ENCODE measurements around the gene CREB3L4.

CREB3L4 gene

DNA sequence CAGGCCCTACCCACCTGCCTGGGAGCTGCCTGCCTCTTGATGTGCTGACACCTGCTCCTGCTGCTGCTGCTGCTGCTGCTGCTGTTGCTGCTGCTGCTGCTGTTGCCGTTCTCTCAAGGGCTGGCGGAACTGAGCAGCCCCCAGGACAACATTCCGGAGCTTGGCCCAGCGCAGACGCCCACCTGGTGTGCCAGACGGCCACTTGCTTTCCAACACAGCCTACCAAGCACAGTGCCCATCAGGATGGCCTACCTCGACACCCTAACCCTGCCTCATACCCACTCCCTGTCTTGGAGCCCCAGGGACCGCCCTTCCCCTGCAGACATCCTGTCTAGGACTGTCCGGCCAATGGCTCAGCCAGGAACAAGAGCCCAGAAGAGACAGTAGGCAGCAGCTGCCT, 33.0 kb upstream of the CREB3L4 start:
- H3K18ac ChIP-seq (ENCODE audit: low read length): no peak overlapping the region
- no peak overlapping the region for H3K56ac ChIP-seq (ENCODE audit: low read length)
- H3K27ac ChIP-seq (ENCODE audit: low read depth, low read length): no peak overlapping the region
- no peak overlapping the region for H3K4me3 ChIP-seq (ENCODE audit: low read length)
- H4K5ac ChIP-seq (ENCODE audit: low read length): no peak overlapping the region
- no peak overlapping the region for H2AK5ac ChIP-seq (ENCODE audit: low read length)
- H3K27me3 ChIP-seq (ENCODE audit: insufficient read depth, low read length, poor library complexity): no peaks in the 10 kb centered on the region
- no CpG with 5 or more reads among the region's 9 CpGs for WGBS (ENCODE audit: extremely low coverage, insufficient coverage, low lambda C conversion rate)
- H3K4me1 ChIP-seq (ENCODE audit: control insufficient read depth, low read depth, low read length): no peaks in the 10 kb centered on the region
- no peaks in the 10 kb centered on the region for H3K79me1 ChIP-seq (ENCODE audit: low read length)
- H3K23ac ChIP-seq (ENCODE audit: low read length): no peak overlapping the region
- H3K36me3 ChIP-seq (ENCODE audit: control insufficient read depth, insufficient read depth, low read length): peaks cover 18% of the 10 kb centered on the region
- H3K4me2 ChIP-seq (ENCODE audit: low read length): no peak overlapping the region
- DNase-seq: no peak
- H2BK5ac ChIP-seq (ENCODE audit: low read length): no peak overlapping the region
- H3K79me2 ChIP-seq (ENCODE audit: control insufficient read depth, insufficient read depth, low read length): no peaks in the 10 kb centered on the region
- H3K9ac ChIP-seq (ENCODE audit: low read length): no peak overlapping the region
- no peak overlapping the region for H4K8ac ChIP-seq (ENCODE audit: low read depth, low read length)
- H2BK15ac ChIP-seq (replicated peaks; ENCODE audit: low read depth): no peak overlapping the region
- no peak overlapping the region for H2BK120ac ChIP-seq (ENCODE audit: low read depth, low read length)
- H3K4ac ChIP-seq (ENCODE audit: low read depth, low read length): no peak overlapping the region

DNA sequence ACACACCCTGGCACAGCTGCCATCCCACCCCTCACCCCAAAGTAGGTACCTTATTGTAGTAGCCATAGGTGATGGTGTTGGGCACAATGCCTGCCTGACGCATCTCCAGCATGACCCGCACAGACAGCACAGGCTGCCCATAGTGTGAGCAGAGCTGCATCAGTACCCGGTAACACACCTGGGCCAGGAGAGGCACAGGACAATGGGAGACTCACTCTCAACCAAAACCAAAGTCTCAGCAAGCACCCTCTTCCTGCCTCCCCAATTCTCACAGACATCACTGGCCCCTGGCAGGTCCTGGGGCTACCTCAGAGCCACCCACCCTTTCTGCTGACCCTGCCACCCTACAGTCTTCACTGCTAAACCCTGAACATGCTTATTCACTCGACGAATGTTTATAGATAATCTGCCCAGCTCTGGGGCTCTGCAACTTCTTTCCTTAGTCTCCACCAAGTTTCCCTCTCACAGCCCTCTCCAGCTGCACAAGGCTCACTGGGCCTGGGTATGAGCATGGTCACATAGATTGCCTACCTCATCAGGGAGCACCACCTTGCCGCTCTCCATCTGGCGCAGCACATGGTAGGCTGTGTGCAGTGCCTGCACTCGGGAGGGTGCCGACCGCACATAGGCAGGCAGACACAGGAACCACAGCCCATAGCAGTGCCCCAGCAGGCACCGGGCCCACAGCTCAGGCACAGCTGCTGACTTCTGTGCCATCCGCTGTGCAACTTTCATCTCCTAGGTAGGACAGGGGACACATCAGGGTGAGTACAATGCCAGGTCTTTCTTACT, 31.5 kb upstream of the CREB3L4 start:
- no peak overlapping the region for H2AK5ac ChIP-seq (ENCODE audit: low read length)
- no peak overlapping the region for H3K18ac ChIP-seq (ENCODE audit: low read length)
- no CpG with 5 or more reads among the region's 12 CpGs for WGBS (ENCODE audit: extremely low coverage, insufficient coverage, low lambda C conversion rate)
- no peak overlapping the region for H3K23ac ChIP-seq (ENCODE audit: low read length)
- DNase-seq: no peak
- no peak overlapping the region for H3K4me2 ChIP-seq (ENCODE audit: low read length)
- H3K4me1 ChIP-seq (ENCODE audit: control insufficient read depth, low read depth, low read length): no peaks in the 10 kb centered on the region
- no peaks in the 10 kb centered on the region for H3K79me2 ChIP-seq (ENCODE audit: control insufficient read depth, insufficient read depth, low read length)
- H2BK15ac ChIP-seq (replicated peaks; ENCODE audit: low read depth): no peak overlapping the region
- no peak overlapping the region for H2BK120ac ChIP-seq (ENCODE audit: low read depth, low read length)
- no peak overlapping the region for H3K4ac ChIP-seq (ENCODE audit: low read depth, low read length)
- no peak overlapping the region for H3K9ac ChIP-seq (ENCODE audit: low read length)
- H3K79me1 ChIP-seq (ENCODE audit: low read length): no peaks in the 10 kb centered on the region
- peaks cover 18% of the 10 kb centered on the region for H3K36me3 ChIP-seq (ENCODE audit: control insufficient read depth, insufficient read depth, low read length)
- H3K4me3 ChIP-seq (ENCODE audit: low read length): no peak overlapping the region
- H3K27ac ChIP-seq (ENCODE audit: low read depth, low read length): no peak overlapping the region
- no peak overlapping the region for H4K8ac ChIP-seq (ENCODE audit: low read depth, low read length)
- H2BK5ac ChIP-seq (ENCODE audit: low read length): no peak overlapping the region
- no peak overlapping the region for H3K56ac ChIP-seq (ENCODE audit: low read length)
- H4K5ac ChIP-seq (ENCODE audit: low read length): no peak overlapping the region
- no peaks in the 10 kb centered on the region for H3K27me3 ChIP-seq (ENCODE audit: insufficient read depth, low read length, poor library complexity)

DNA sequence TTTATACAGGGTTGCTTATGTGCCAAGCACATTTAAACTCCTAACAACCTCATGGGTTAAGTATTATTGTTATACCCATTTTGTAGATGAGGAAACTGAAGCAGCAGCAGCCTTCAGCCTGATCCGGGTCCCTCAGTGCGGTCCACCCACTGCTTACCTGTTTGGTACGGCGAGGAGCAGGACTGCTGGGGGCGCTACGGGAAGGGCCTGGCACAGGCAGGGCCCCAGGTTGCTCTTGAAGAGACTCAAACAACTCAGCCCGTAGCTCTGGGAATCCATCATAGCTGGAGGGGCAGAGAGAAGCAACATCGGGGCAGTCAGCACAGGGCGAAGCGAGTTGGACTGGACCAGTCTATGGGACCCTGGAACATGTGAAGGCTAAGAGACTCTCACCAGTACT, 30.4 kb upstream of the CREB3L4 start:
- H3K79me2 ChIP-seq (ENCODE audit: control insufficient read depth, insufficient read depth, low read length): no peaks in the 10 kb centered on the region
- no peak for DNase-seq
- no peak overlapping the region for H2BK15ac ChIP-seq (replicated peaks; ENCODE audit: low read depth)
- no peak overlapping the region for H2AK5ac ChIP-seq (ENCODE audit: low read length)
- H3K18ac ChIP-seq (ENCODE audit: low read length): no peak overlapping the region
- no peak overlapping the region for H4K8ac ChIP-seq (ENCODE audit: low read depth, low read length)
- no peak overlapping the region for H2BK5ac ChIP-seq (ENCODE audit: low read length)
- no peaks in the 10 kb centered on the region for H3K27me3 ChIP-seq (ENCODE audit: insufficient read depth, low read length, poor library complexity)
- no CpG with 5 or more reads among the region's 10 CpGs for WGBS (ENCODE audit: extremely low coverage, insufficient coverage, low lambda C conversion rate)
- H3K4me3 ChIP-seq (ENCODE audit: low read length): no peak overlapping the region
- H3K36me3 ChIP-seq (ENCODE audit: control insufficient read depth, insufficient read depth, low read length): peaks cover 18% of the 10 kb centered on the region
- H3K4ac ChIP-seq (ENCODE audit: low read depth, low read length): no peak overlapping the region
- H3K79me1 ChIP-seq (ENCODE audit: low read length): no peaks in the 10 kb centered on the region
- H3K4me1 ChIP-seq (ENCODE audit: control insufficient read depth, low read depth, low read length): no peaks in the 10 kb centered on the region
- no peak overlapping the region for H4K5ac ChIP-seq (ENCODE audit: low read length)
- no peak overlapping the region for H2BK120ac ChIP-seq (ENCODE audit: low read depth, low read length)
- H3K27ac ChIP-seq (ENCODE audit: low read depth, low read length): no peak overlapping the region
- no peak overlapping the region for H3K9ac ChIP-seq (ENCODE audit: low read length)
- no peak overlapping the region for H3K23ac ChIP-seq (ENCODE audit: low read length)
- H3K56ac ChIP-seq (ENCODE audit: low read length): no peak overlapping the region
- no peak overlapping the region for H3K4me2 ChIP-seq (ENCODE audit: low read length)

DNA sequence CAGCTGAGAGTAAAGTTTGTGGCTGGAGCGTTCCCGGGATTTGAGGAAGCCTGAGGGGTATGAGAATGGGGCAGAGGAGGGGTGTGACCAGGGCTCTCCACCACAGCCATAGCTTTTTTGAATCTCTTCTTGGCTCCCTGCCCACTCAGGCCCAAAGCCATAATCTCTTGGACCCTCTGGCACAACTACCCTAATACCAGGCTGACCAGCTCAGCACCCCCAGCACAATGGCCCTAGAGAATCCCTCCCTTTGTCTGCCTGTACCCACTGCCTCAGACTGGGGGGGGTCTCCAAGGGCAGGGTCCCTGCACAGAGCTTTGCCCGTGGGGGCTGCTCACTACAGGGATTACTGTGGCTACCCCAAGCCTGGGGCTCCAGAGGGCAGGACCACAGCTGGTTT, 28.7 kb upstream of the CREB3L4 start:
- WGBS (ENCODE audit: extremely low coverage, insufficient coverage, low lambda C conversion rate): no CpG with 5 or more reads among the region's 3 CpGs
- Histone ChIP-seq H3K36me3 (ENCODE audit: control insufficient read depth, insufficient read depth, low read length) (peaks cover 18% of the 10 kb centered on the region), H3K18ac (ENCODE audit: low read length) (no peak overlapping the region)

DNA sequence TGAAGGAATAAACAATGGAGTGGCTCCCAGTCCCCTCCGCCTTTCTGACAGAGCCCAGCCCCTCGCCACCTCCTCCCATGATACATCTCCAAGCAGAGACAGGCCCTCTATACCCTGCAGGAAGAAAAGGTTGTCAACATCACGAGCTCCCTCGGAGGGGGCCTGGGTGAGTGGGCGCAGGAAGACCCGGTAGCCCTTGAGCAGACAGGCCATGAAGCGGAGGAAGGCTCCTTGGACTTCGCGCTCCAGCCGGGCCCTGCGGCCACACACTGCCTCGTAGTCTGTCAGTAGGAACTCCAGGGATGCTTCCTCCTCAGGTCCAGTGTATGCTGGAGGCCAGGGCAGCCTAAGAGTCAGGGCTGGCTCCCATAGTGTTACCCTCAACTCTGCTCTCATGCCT, 28.2 kb upstream of the CREB3L4 start:
- H2BK15ac ChIP-seq (replicated peaks; ENCODE audit: low read depth): no peak overlapping the region
- H3K23ac ChIP-seq (ENCODE audit: low read length): no peak overlapping the region
- no peak overlapping the region for H4K5ac ChIP-seq (ENCODE audit: low read length)
- H3K4ac ChIP-seq (ENCODE audit: low read depth, low read length): no peak overlapping the region
- no peak overlapping the region for H3K18ac ChIP-seq (ENCODE audit: low read length)
- peaks cover 4% of the 10 kb centered on the region for H3K79me1 ChIP-seq (ENCODE audit: low read length)
- no peak for DNase-seq
- H3K27me3 ChIP-seq (ENCODE audit: insufficient read depth, low read length, poor library complexity): no peaks in the 10 kb centered on the region
- no peak overlapping the region for H2BK5ac ChIP-seq (ENCODE audit: low read length)
- H3K27ac ChIP-seq (ENCODE audit: low read depth, low read length): no peak overlapping the region
- H3K56ac ChIP-seq (ENCODE audit: low read length): no peak overlapping the region
- H4K8ac ChIP-seq (ENCODE audit: low read depth, low read length): no peak overlapping the region
- WGBS (ENCODE audit: extremely low coverage, insufficient coverage, low lambda C conversion rate): no CpG with 5 or more reads among the region's 12 CpGs
- no peak overlapping the region for H3K9ac ChIP-seq (ENCODE audit: low read length)
- no peak overlapping the region for H2AK5ac ChIP-seq (ENCODE audit: low read length)
- H3K4me2 ChIP-seq (ENCODE audit: low read length): no peak overlapping the region
- no peak overlapping the region for H3K4me3 ChIP-seq (ENCODE audit: low read length)
- H3K36me3 ChIP-seq (ENCODE audit: control insufficient read depth, insufficient read depth, low read length): peaks cover 18% of the 10 kb centered on the region
- no peak overlapping the region for H2BK120ac ChIP-seq (ENCODE audit: low read depth, low read length)
- H3K79me2 ChIP-seq (ENCODE audit: control insufficient read depth, insufficient read depth, low read length): no peaks in the 10 kb centered on the region
- H3K4me1 ChIP-seq (ENCODE audit: control insufficient read depth, low read depth, low read length): no peaks in the 10 kb centered on the region

More for the DNA sequence above, 28.7 kb upstream of the CREB3L4 start:
- Histone ChIP-seq H3K56ac (ENCODE audit: low read length) (no peak overlapping the region), H3K4me1 (ENCODE audit: control insufficient read depth, low read depth, low read length) (no peaks in the 10 kb centered on the region), H2BK15ac (replicated peaks; ENCODE audit: low read depth) (no peak overlapping the region), H3K23ac (ENCODE audit: low read length) (no peak overlapping the region), H3K4me3 (ENCODE audit: low read length) (no peak overlapping the region), H3K79me2 (ENCODE audit: control insufficient read depth, insufficient read depth, low read length) (no peaks in the 10 kb centered on the region), H3K4me2 (ENCODE audit: low read length) (no peak overlapping the region), H3K27me3 (ENCODE audit: insufficient read depth, low read length, poor library complexity) (no peaks in the 10 kb centered on the region), H3K27ac (ENCODE audit: low read depth, low read length) (no peak overlapping the region), H2BK5ac (ENCODE audit: low read length) (no peak overlapping the region), H4K5ac (ENCODE audit: low read length) (no peak overlapping the region), H4K8ac (ENCODE audit: low read depth, low read length) (no peak overlapping the region), H3K9ac (ENCODE audit: low read length) (no peak overlapping the region), H3K79me1 (ENCODE audit: low read length) (peaks cover under 1% of the 10 kb centered on the region), H3K4ac (ENCODE audit: low read depth, low read length) (no peak overlapping the region), H2BK120ac (ENCODE audit: low read depth, low read length) (no peak overlapping the region), H2AK5ac (ENCODE audit: low read length) (no peak overlapping the region)
- no peak for DNase-seq

DNA sequence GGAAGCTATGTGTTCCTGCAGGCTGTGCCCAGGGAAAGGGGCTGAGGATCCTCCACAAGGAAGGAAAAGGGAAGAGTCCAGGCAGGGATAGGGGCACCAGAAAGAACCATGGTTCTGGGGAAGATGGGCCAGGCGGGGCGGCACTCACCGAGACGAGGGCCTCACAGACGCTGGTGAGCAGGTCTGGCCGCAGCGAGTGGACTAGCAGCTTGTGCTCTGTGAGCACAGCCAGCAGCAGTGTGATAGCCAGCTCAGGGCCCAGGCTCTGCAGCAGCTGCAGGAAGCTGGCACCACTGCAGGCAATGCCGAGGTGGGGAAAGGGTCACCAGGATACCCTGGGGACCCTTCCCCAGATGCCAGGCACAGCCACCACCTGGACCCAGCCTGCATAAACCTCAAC, 26.9 kb upstream of the CREB3L4 start:
- no peak overlapping the region for H3K23ac ChIP-seq (ENCODE audit: low read length)
- no peak overlapping the region for H2BK120ac ChIP-seq (ENCODE audit: low read depth, low read length)
- no peak overlapping the region for H3K18ac ChIP-seq (ENCODE audit: low read length)
- no peak overlapping the region for H2BK5ac ChIP-seq (ENCODE audit: low read length)
- H3K56ac ChIP-seq (ENCODE audit: low read length): no peak overlapping the region
- DNase-seq: no peak
- no peak overlapping the region for H2AK5ac ChIP-seq (ENCODE audit: low read length)
- WGBS (ENCODE audit: extremely low coverage, insufficient coverage, low lambda C conversion rate): no CpG with 5 or more reads among the region's 8 CpGs
- no peak overlapping the region for H4K5ac ChIP-seq (ENCODE audit: low read length)
- no peak overlapping the region for H2BK15ac ChIP-seq (replicated peaks; ENCODE audit: low read depth)
- no peak overlapping the region for H3K9ac ChIP-seq (ENCODE audit: low read length)
- no peak overlapping the region for H3K4ac ChIP-seq (ENCODE audit: low read depth, low read length)
- no peaks in the 10 kb centered on the region for H3K27me3 ChIP-seq (ENCODE audit: insufficient read depth, low read length, poor library complexity)
- H3K4me1 ChIP-seq (ENCODE audit: control insufficient read depth, low read depth, low read length): no peaks in the 10 kb centered on the region
- peaks cover 8% of the 10 kb centered on the region for H3K79me2 ChIP-seq (ENCODE audit: control insufficient read depth, insufficient read depth, low read length)
- H3K79me1 ChIP-seq (ENCODE audit: low read length): peaks cover 14% of the 10 kb centered on the region
- no peak overlapping the region for H4K8ac ChIP-seq (ENCODE audit: low read depth, low read length)
- no peak overlapping the region for H3K4me2 ChIP-seq (ENCODE audit: low read length)
- H3K36me3 ChIP-seq (ENCODE audit: control insufficient read depth, insufficient read depth, low read length): peaks cover 15% of the 10 kb centered on the region
- no peak overlapping the region for H3K4me3 ChIP-seq (ENCODE audit: low read length)
- no peak overlapping the region for H3K27ac ChIP-seq (ENCODE audit: low read depth, low read length)

Data from mesendoderm (in vitro differentiated cells).